K562 (cell line): ENCODE data around the gene SLC25A4. TPM values are rescaled to one million over a fixed set of nuclear protein-coding genes. Genes with fewer than 3 reads are reported as not detected.
A peak's percentile ranks its signal among the peaks of the same experiment; 100 is the strongest.

Experiments used
- ARHGAP35 ChIP-seq: fragments of 450-650 bp; IDR thresholded peaks from 2 replicates; pipeline ENCODE4 v1.6.1; 2018; ENCODE audit not compliant: partially characterized antibody
- BHLHE40 ChIP-seq: IDR thresholded peaks from 2 replicates; pipeline ENCODE4 v1.6.1; 2011; ENCODE audit warnings: low read length, improper control_type of control experiment
- CAMTA2 ChIP-seq: fragments of 250-450 bp; sonication (Bioruptor Pico); conservative IDR thresholded peaks from 2 replicates; pipeline ENCODE4 v1.5.1; 2022
- CCNT2 ChIP-seq: IDR thresholded peaks from 2 replicates; pipeline ENCODE4 v1.6.1; 2011; ENCODE audit warnings: borderline replicate concordance, low read depth, mild to moderate bottlenecking, moderate library complexity, mixed read lengths, low read length; ENCODE audit not compliant: insufficient read length; ENCODE audit errors: extremely low read depth
- E2F3 ChIP-seq: fragments of 250-450 bp; sonication (Bioruptor Pico); IDR thresholded peaks from 2 replicates; pipeline ENCODE4 v1.4.0; 2020; ENCODE audit warnings: mild to moderate bottlenecking
- GATAD2B ChIP-seq: fragments of 450-650 bp; IDR thresholded peaks from 2 replicates; pipeline ENCODE4 v1.6.1; 2017; ENCODE audit warnings: mild to moderate bottlenecking, borderline replicate concordance
- HCFC1 ChIP-seq: IDR thresholded peaks from 2 replicates; pipeline ENCODE4 v1.6.1; 2012; ENCODE audit warnings: low read depth, low read length, improper control_type of control experiment
- NELFE ChIP-seq: IDR thresholded peaks from 2 replicates; pipeline ENCODE4 v1.6.1; 2011; ENCODE audit warnings: mild to moderate bottlenecking; ENCODE audit not compliant: insufficient read depth, insufficient read length
- NFE2L1 ChIP-seq: fragments of 450-650 bp; IDR thresholded peaks from 2 replicates; pipeline ENCODE4 v1.6.1; 2016; ENCODE audit warnings: missing genetic modification characterization, low read depth, mild to moderate bottlenecking, missing compliant biosample characterization, moderate library complexity, borderline replicate concordance
- NUFIP1 ChIP-seq: fragments of 450-650 bp; IDR thresholded peaks from 2 replicates; pipeline ENCODE4 v1.6.1; 2018; ENCODE audit not compliant: partially characterized antibody
- POLR2A ChIP-seq: fragments of 450-650 bp; conservative IDR thresholded peaks from 2 replicates; pipeline ENCODE4 v1.6.1; 2016
- POLR2G ChIP-seq: fragments of 200-400 bp; formaldehyde crosslinking; IDR thresholded peaks from 2 replicates; pipeline ENCODE4 v1.6.1; 2017; ENCODE audit warnings: low read depth, mild to moderate bottlenecking, antibody characterized with exemption, low read length, moderate library complexity
- RBM17 ChIP-seq: fragments of 200-400 bp; formaldehyde crosslinking; IDR thresholded peaks from 2 replicates; pipeline ENCODE4 v1.6.1; 2017; ENCODE audit warnings: low read depth, mild to moderate bottlenecking, low read length, borderline replicate concordance
- ZBTB1 ChIP-seq: sonication (generic); formaldehyde crosslinking; IDR thresholded peaks from 2 replicates; pipeline ENCODE4 v1.8.1; 2023; ENCODE audit warnings: missing genetic modification reagents, low read depth, mild to moderate bottlenecking, borderline replicate concordance
- polyA plus RNA-seq, 8 experiments: library from polyadenylated mRNA; depleted of rRNA in 4 of 8; stranded (reverse) in 5 of 8; unstranded in 3 of 8; fragments of >200 nt; fragmentation: Nextera tagmentation in 2 of 8; fragmentation: Illumina TruSeq in 1 of 8; extraction: Ambion mirVana in 2 of 8; extraction: Trizol in 1 of 8; gene quantifications; 2 replicates each; pipeline versions ENCODE4 v1.2.1 to v1.2.3, GENCODE V29; 2011 to 2014; ENCODE audit warnings: inconsistent platforms in 1 of 8, missing spikeins in 1 of 8
- total RNA-seq, 7 experiments: library from RNA; depleted of rRNA in 6 of 7; stranded (reverse); fragments of >200 nt in 6 of 7; fragmentation: Illumina TruSeq in 2 of 7; extraction: Trizol in 2 of 7; gene quantifications; 2 replicates each; pipeline versions ENCODE4 v1.2.1 to v1.2.3, GENCODE V29; 2011 to 2021; ENCODE audit warnings: low replicate concordance in 1 of 7
- TF ChIP-seq, protein P1 (sequence below): sonication (generic); formaldehyde crosslinking; IDR thresholded peaks from 2 replicates; pipeline ENCODE4 v1.8.0; 2022; ENCODE audit warnings: missing genetic modification reagents, mild to moderate bottlenecking, moderate library complexity, borderline replicate concordance
- TF ChIP-seq, protein P2 (sequence below): fragments of 200-800 bp; sonication (Bioruptor generic); IDR thresholded peaks from 2 replicates; pipeline ENCODE4 v1.6.1; 2017; ENCODE audit warnings: missing genetic modification characterization, missing compliant biosample characterization
- TF ChIP-seq, protein P3 (sequence below): sonication (generic); formaldehyde crosslinking; IDR thresholded peaks from 2 replicates; pipeline ENCODE4 v1.8.1; 2023; ENCODE audit warnings: mild to moderate bottlenecking, missing genetic modification reagents, moderate library complexity
- TF ChIP-seq, protein P4 (sequence below): sonication (generic); formaldehyde crosslinking; IDR thresholded peaks from 2 replicates; pipeline ENCODE4 v1.8.0; 2022; ENCODE audit warnings: missing genetic modification reagents, mild to moderate bottlenecking, borderline replicate concordance
- TF ChIP-seq, protein P5 (sequence below), 2 experiments: IDR thresholded peaks; 2 replicates each; pipeline ENCODE4 v1.6.1; 2012; ENCODE audit warnings: improper control_type of control experiment in 2 of 2, low read depth in 2 of 2, low read length in 2 of 2, borderline replicate concordance in 1 of 2

The SLC25A4 gene
- total and polyA plus RNA-seq, 9 of the 15 experiments (the other 6 are each of a cell fraction or from before 2014, with no cell fraction given), result 8.3 to 28.6 (median 19.5) TPM

DNA sequence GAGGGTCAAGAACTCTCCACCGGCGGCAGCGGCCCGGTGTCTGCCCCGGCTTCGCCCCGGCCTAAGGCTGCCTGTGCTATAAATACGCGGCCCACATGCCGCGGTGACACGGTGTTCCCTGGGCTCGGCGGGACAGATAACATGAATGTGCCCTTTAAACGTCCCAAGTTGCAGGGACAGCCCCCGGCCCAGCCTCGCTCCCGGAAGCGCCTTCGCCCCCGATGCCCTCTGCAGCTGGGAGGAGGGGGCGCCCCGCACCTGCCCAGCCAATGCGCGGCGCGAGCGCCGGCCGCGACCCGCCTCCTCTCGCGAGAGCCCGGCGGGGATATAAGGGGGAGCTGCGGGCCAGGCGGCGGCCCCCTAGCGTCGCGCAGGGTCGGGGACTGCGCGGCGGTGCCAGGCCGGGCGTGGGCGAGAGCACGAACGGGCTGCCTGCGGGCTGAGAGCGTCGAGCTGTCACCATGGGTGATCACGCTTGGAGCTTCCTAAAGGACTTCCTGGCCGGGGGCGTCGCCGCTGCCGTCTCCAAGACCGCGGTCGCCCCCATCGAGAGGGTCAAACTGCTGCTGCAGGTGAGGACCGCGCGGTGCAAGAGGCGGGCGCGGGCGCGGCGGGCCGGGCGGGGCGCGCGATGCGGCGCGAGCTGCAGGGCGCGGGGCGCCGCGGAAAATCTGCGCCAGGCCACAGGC, at the start of gene SLC25A4 (continued):
- peak; percentile 62 for TF ChIP-seq HCFC1
- TF ChIP-seq, protein P1, sequence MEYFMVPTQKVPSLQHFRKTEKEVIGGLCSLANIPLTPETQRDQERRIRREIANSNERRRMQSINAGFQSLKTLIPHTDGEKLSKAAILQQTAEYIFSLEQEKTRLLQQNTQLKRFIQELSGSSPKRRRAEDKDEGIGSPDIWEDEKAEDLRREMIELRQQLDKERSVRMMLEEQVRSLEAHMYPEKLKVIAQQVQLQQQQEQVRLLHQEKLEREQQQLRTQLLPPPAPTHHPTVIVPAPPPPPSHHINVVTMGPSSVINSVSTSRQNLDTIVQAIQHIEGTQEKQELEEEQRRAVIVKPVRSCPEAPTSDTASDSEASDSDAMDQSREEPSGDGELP (CRISPR knock-in tag), result peak; percentile 88
- no peak for TF ChIP-seq RBM17
- TF ChIP-seq POLR2A, result peak; percentile 90
- TF ChIP-seq POLR2G, result peak; percentile 100
- peak; percentile 88 for TF ChIP-seq CCNT2
- 0 out of 2 replicates have a peak, but pooled peaks have one; percentile 29 for TF ChIP-seq E2F3 (CRISPR knock-in tag)
- TF ChIP-seq NFE2L1 (tag), result no peak
- TF ChIP-seq, protein P2, sequence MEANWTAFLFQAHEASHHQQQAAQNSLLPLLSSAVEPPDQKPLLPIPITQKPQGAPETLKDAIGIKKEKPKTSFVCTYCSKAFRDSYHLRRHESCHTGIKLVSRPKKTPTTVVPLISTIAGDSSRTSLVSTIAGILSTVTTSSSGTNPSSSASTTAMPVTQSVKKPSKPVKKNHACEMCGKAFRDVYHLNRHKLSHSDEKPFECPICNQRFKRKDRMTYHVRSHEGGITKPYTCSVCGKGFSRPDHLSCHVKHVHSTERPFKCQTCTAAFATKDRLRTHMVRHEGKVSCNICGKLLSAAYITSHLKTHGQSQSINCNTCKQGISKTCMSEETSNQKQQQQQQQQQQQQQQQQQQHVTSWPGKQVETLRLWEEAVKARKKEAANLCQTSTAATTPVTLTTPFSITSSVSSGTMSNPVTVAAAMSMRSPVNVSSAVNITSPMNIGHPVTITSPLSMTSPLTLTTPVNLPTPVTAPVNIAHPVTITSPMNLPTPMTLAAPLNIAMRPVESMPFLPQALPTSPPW (CRISPR knock-in tag), result peak; percentile 94
- no peak for TF ChIP-seq ZBTB1 (CRISPR knock-in tag)
- TF ChIP-seq NUFIP1, result no peak
- TF ChIP-seq, protein P3, sequence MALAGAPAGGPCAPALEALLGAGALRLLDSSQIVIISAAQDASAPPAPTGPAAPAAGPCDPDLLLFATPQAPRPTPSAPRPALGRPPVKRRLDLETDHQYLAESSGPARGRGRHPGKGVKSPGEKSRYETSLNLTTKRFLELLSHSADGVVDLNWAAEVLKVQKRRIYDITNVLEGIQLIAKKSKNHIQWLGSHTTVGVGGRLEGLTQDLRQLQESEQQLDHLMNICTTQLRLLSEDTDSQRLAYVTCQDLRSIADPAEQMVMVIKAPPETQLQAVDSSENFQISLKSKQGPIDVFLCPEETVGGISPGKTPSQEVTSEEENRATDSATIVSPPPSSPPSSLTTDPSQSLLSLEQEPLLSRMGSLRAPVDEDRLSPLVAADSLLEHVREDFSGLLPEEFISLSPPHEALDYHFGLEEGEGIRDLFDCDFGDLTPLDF (CRISPR knock-in tag), result peak; percentile 90
- peak; percentile 56 for TF ChIP-seq BHLHE40
- TF ChIP-seq, protein P4, sequence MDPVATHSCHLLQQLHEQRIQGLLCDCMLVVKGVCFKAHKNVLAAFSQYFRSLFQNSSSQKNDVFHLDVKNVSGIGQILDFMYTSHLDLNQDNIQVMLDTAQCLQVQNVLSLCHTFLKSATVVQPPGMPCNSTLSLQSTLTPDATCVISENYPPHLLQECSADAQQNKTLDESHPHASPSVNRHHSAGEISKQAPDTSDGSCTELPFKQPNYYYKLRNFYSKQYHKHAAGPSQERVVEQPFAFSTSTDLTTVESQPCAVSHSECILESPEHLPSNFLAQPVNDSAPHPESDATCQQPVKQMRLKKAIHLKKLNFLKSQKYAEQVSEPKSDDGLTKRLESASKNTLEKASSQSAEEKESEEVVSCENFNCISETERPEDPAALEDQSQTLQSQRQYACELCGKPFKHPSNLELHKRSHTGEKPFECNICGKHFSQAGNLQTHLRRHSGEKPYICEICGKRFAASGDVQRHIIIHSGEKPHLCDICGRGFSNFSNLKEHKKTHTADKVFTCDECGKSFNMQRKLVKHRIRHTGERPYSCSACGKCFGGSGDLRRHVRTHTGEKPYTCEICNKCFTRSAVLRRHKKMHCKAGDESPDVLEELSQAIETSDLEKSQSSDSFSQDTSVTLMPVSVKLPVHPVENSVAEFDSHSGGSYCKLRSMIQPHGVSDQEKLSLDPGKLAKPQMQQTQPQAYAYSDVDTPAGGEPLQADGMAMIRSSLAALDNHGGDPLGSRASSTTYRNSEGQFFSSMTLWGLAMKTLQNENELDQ (CRISPR knock-in tag), result no peak
- TF ChIP-seq NELFE, result no peak
- TF ChIP-seq CAMTA2 (CRISPR knock-in tag), result no peak
- TF ChIP-seq, protein P5, sequence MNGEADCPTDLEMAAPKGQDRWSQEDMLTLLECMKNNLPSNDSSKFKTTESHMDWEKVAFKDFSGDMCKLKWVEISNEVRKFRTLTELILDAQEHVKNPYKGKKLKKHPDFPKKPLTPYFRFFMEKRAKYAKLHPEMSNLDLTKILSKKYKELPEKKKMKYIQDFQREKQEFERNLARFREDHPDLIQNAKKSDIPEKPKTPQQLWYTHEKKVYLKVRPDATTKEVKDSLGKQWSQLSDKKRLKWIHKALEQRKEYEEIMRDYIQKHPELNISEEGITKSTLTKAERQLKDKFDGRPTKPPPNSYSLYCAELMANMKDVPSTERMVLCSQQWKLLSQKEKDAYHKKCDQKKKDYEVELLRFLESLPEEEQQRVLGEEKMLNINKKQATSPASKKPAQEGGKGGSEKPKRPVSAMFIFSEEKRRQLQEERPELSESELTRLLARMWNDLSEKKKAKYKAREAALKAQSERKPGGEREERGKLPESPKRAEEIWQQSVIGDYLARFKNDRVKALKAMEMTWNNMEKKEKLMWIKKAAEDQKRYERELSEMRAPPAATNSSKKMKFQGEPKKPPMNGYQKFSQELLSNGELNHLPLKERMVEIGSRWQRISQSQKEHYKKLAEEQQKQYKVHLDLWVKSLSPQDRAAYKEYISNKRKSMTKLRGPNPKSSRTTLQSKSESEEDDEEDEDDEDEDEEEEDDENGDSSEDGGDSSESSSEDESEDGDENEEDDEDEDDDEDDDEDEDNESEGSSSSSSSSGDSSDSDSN (IDR thresholded peaks at IDR 0.05; ENCODE audit: borderline replicate concordance in 1 of 2, low read depth in 2 of 2, low read length in 2 of 2), result 0 out of 4 replicates have a peak, but pooled peaks of 1 of the 2 experiments have one; percentile 8
- TF ChIP-seq ARHGAP35, result peak; percentile 89
- TF ChIP-seq GATAD2B, result peak; percentile 78; the same call in 1 of the 2 replicates
